Endothelial cell of umbilical vein (primary cell): ENCODE measurements around the gene PAK4. TPM values are rescaled to one million over a fixed set of nuclear protein-coding genes. Genes with fewer than 3 reads are reported as not detected.
"Not testable (repeated sequence)": the region's sequence is repeated elsewhere in the genome, so short reads cannot be mapped to it uniquely, and the experiment has no call there.

Experiments used
- BruUV-seq: library from RNA; stranded (reverse); fragments of 400-500 nt; replicated peaks from 2 replicates; lab custom pipeline; 2021; lab: Mats Ljungman, UMichigan
- CTCF ChIA-PET: fragments of 300-600, 350-600 bp; sonication (Branson Sonifier 250); formaldehyde crosslinking; loops from one replicate; lab custom pipeline; 2021; ENCODE audit warnings: antibody characterized with exemption, inconsistent platforms; lab: Charles Lee
- POLR2A ChIA-PET: fragments of 300-600, 350-600 bp; sonication (Branson Sonifier 250); formaldehyde crosslinking; loops from one replicate; lab custom pipeline; 2021; ENCODE audit warnings: antibody characterized with exemption, inconsistent platforms; lab: Charles Lee
- DNase-seq: peaks from one replicate; pipeline ENCODE4 v3.0.0-alpha.2; 2011; ENCODE audit warnings: low read depth, low spot score
- FAIRE-seq: peaks from 2 replicates; lab custom pipeline; 2011; peaks lifted over from hg19 to GRCh38; lab: Jason Lieb, UNC
- H2AFZ ChIP-seq: 2 replicates; pipeline ENCODE4 v1.6.0; 2012; ENCODE audit warnings: low read depth, low read length, control low read depth, inconsistent platforms
- H3K27ac ChIP-seq: 2 replicates; pipeline ENCODE4 v1.5.1; 2011; ENCODE audit warnings: low read depth, mild to moderate bottlenecking, control low read depth, low read length, moderate library complexity; ENCODE audit not compliant: insufficient read depth
- H3K27me3 ChIP-seq, 2 experiments: 2 replicates each; pipeline versions ENCODE4 v1.6.0 to v1.6.1; 2011; ENCODE audit warnings: low read length in 2 of 2, mixed read lengths in 1 of 2; ENCODE audit not compliant: control insufficient read depth in 2 of 2, insufficient read depth in 2 of 2
- H3K36me3 ChIP-seq, 2 experiments: 2 replicates in 1 of 2; 3 replicates in 1 of 2; pipeline ENCODE4 v1.5.1; 2011; ENCODE audit warnings: low read length in 2 of 2, mild to moderate bottlenecking in 1 of 2, moderate library complexity in 1 of 2; ENCODE audit not compliant: control insufficient read depth in 2 of 2, insufficient read depth in 2 of 2; ENCODE audit errors: extremely low read depth in 1 of 2
- H3K4me1 ChIP-seq: 3 replicates; pipeline ENCODE4 v1.5.1; 2011; ENCODE audit warnings: mild to moderate bottlenecking, low read length; ENCODE audit not compliant: control insufficient read depth, insufficient read depth; ENCODE audit errors: extremely low read depth
- H3K4me2 ChIP-seq: 2 replicates; pipeline ENCODE4 v1.6.1; 2011; ENCODE audit warnings: low read length, control low read depth, mixed read lengths; ENCODE audit not compliant: insufficient read depth
- H3K4me3 ChIP-seq, 3 experiments: fragments of 200-600 bp in 1 of 3; sonication (generic), shearing (Covaris generic) in 1 of 3; replicated peaks in 1 of 3; 2 replicates each; pipeline ENCODE4 v1.5.1; 2011 to 2016; ENCODE audit warnings: control low read depth in 3 of 3, low read length in 3 of 3, mild to moderate bottlenecking in 2 of 3, inconsistent platforms in 1 of 3, low read depth in 1 of 3, moderate library complexity in 1 of 3; ENCODE audit not compliant: insufficient read depth in 1 of 3
- H3K79me2 ChIP-seq: 2 replicates; pipeline ENCODE4 v1.6.0; 2012; ENCODE audit warnings: low read length, inconsistent platforms; ENCODE audit not compliant: control insufficient read depth, insufficient read depth
- H3K9ac ChIP-seq: replicated peaks from 2 replicates; pipeline ENCODE3; 2011; ENCODE audit warnings: low read length, control low read depth; ENCODE audit not compliant: insufficient read depth; ENCODE audit errors: extremely low read depth
- H3K9me1 ChIP-seq: replicated peaks from 3 replicates; pipeline ENCODE4 v1.6.0; 2011; ENCODE audit warnings: mild to moderate bottlenecking, low read length; ENCODE audit not compliant: control insufficient read depth, insufficient read depth; ENCODE audit errors: extremely low read depth
- H3K9me3 ChIP-seq: replicated peaks from 2 replicates; pipeline ENCODE4 v1.5.1; 2012; ENCODE audit warnings: low read length, inconsistent platforms; ENCODE audit not compliant: control insufficient read depth, insufficient read depth
- H4K20me1 ChIP-seq: replicated peaks from 2 replicates; pipeline ENCODE3; 2011; ENCODE audit warnings: mild to moderate bottlenecking, low read length; ENCODE audit not compliant: control insufficient read depth, insufficient read depth; ENCODE audit errors: extremely low read depth
- FOS ChIP-seq: IDR thresholded peaks from 2 replicates; pipeline ENCODE4 v1.6.1; 2011; ENCODE audit warnings: mild to moderate bottlenecking, low read length, moderate library complexity, borderline replicate concordance; ENCODE audit not compliant: insufficient read depth
- GATA2 ChIP-seq: IDR thresholded peaks from 2 replicates; pipeline ENCODE4 v1.7.0; 2011; ENCODE audit warnings: low read depth, mild to moderate bottlenecking, moderate library complexity, mixed read lengths, low read length; ENCODE audit not compliant: insufficient read length, insufficient read depth
- JUN ChIP-seq: IDR thresholded peaks from 2 replicates; pipeline ENCODE4 v1.6.1; 2011; ENCODE audit warnings: borderline replicate concordance, low read depth; ENCODE audit not compliant: insufficient read length, insufficient read depth
- POLR2A ChIP-seq: IDR thresholded peaks from 2 replicates; pipeline ENCODE4 v1.6.1; 2012; ENCODE audit warnings: low read depth, mild to moderate bottlenecking, control low read depth, low read length
- POLR2AphosphoS5 ChIP-seq: IDR thresholded peaks from 2 replicates; pipeline ENCODE4 v1.6.1; 2012; ENCODE audit warnings: low read depth, mild to moderate bottlenecking, control low read depth, low read length, moderate library complexity; ENCODE audit not compliant: insufficient read depth
- dilution Hi-C: fragments of 300-500 bp; cut with MboI; formaldehyde crosslinking; loops from one replicate; pipeline ENCODE4 v1.15.0; 2019; ENCODE audit warnings: low sequenced_read_pairs; ENCODE audit not compliant: extremely low pct_ligation_motif_present
- intact Hi-C: fragments of 100-400 bp; cut with micrococcal nuclease; formaldehyde crosslinking; loops from one replicate; pipeline ENCODE4 v1.10.0; 2022
- polyA plus RNA-seq, 4 experiments: library from polyadenylated mRNA; depleted of rRNA in 3 of 4; stranded (reverse) in 3 of 4; unstranded in 1 of 4; fragments of >200 nt; gene quantifications; 2 replicates each; pipeline versions ENCODE4 v1.2.1 to v1.2.3, GENCODE V29; 2011 to 2012; ENCODE audit warnings: missing spikeins in 1 of 4
- total RNA-seq: library from RNA; stranded (reverse); gene quantifications from 2 replicates; pipeline ENCODE4 v1.2.3, GENCODE V29; 2021
- TF ChIP-seq, protein P1 (sequence below), 2 donors: IDR thresholded peaks; 1 replicate in 1 of 2; 2 replicates in 1 of 2; pipeline ENCODE4 v1.5.1; 2011; ENCODE audit warnings: low read length in 2 of 2, mild to moderate bottlenecking in 2 of 2, moderate library complexity in 2 of 2, control low read depth in 1 of 2, inconsistent platforms in 1 of 2, low read depth in 1 of 2; ENCODE audit not compliant: insufficient read depth in 1 of 2; ENCODE audit errors: extremely low read depth in 1 of 2
- TF ChIP-seq, protein P2 (sequence below): IDR thresholded peaks from 2 replicates; pipeline ENCODE4 v1.6.1; 2011; ENCODE audit not compliant: insufficient read depth, insufficient read length

Gene PAK4
- total and polyA plus RNA-seq, 2 donors (not counting 3 experiments of a cell fraction or from before 2014, with no cell fraction given) = 39.8 to 55.4 TPM

DNA sequence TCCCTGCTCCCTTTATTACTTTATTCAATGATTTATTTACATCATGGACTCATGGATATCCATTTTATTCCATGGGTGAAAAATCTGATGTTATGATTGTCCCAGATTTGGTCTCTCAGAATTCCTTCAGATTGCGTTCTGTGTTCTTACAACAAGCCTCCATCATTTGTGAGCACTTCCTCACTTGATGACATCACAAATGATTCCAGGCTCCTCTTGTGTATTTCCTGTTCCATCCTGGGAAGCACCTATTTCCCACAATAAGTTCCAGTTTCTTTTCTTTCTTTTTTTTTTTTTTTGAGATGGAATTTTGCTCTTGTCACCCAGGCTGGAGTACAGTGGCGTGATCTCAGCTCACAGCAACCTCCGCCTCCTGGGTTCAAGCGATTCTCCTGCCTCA lies 34.7 kb upstream of the PAK4 start:
- TF ChIP-seq FOS = no peak
- TF ChIP-seq POLR2A = no peak
- TF ChIP-seq, protein P1, sequence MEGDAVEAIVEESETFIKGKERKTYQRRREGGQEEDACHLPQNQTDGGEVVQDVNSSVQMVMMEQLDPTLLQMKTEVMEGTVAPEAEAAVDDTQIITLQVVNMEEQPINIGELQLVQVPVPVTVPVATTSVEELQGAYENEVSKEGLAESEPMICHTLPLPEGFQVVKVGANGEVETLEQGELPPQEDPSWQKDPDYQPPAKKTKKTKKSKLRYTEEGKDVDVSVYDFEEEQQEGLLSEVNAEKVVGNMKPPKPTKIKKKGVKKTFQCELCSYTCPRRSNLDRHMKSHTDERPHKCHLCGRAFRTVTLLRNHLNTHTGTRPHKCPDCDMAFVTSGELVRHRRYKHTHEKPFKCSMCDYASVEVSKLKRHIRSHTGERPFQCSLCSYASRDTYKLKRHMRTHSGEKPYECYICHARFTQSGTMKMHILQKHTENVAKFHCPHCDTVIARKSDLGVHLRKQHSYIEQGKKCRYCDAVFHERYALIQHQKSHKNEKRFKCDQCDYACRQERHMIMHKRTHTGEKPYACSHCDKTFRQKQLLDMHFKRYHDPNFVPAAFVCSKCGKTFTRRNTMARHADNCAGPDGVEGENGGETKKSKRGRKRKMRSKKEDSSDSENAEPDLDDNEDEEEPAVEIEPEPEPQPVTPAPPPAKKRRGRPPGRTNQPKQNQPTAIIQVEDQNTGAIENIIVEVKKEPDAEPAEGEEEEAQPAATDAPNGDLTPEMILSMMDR (IDR thresholded peaks at IDR 0.05; ENCODE audit: extremely low read depth in 1 of 2, insufficient read depth in 1 of 2, low read depth in 1 of 2, low read length in 2 of 2) = no peak
- TF ChIP-seq, protein P2, sequence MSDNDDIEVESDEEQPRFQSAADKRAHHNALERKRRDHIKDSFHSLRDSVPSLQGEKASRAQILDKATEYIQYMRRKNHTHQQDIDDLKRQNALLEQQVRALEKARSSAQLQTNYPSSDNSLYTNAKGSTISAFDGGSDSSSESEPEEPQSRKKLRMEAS = no peak
- TF ChIP-seq GATA2 = no peak
- no peak for TF ChIP-seq JUN
- TF ChIP-seq POLR2AphosphoS5 = no peak
- FAIRE-seq (no peak), DNase-seq (no peak)
- BruUV-seq = no TSS peak
- dilution Hi-C loops (no loop called here), intact Hi-C loops (no loop called here)
- H3K4me2 ChIP-seq = no peak overlapping the region
- peaks cover 0 to 2% of the 10 kb centered on the region in 2 experiments for H3K27me3 ChIP-seq
- no peak overlapping the region for H3K27ac ChIP-seq
- no peaks in the 10 kb centered on the region for H3K9me1 ChIP-seq
- no peaks in the 10 kb centered on the region for H3K9me3 ChIP-seq
- CTCF ChIA-PET = interaction anchor here (0.8 to 2.2 kb wide), 3 partner anchors 19 to 40 kb away, joined by 3 to 6 read pairs (median 3); no protein-coding TSS in a partner anchor
- no peaks in the 10 kb centered on the region for H3K79me2 ChIP-seq
- H3K4me1 ChIP-seq = no peaks in the 10 kb centered on the region
- no peak overlapping the region for H2AFZ ChIP-seq
- H3K36me3 ChIP-seq = no peaks in the 10 kb centered on the region
- H4K20me1 ChIP-seq = no peaks in the 10 kb centered on the region
- no peak overlapping the region for H3K9ac ChIP-seq
- H3K4me3 ChIP-seq = no peak overlapping the region
- POLR2A ChIA-PET = no interaction called here

DNA sequence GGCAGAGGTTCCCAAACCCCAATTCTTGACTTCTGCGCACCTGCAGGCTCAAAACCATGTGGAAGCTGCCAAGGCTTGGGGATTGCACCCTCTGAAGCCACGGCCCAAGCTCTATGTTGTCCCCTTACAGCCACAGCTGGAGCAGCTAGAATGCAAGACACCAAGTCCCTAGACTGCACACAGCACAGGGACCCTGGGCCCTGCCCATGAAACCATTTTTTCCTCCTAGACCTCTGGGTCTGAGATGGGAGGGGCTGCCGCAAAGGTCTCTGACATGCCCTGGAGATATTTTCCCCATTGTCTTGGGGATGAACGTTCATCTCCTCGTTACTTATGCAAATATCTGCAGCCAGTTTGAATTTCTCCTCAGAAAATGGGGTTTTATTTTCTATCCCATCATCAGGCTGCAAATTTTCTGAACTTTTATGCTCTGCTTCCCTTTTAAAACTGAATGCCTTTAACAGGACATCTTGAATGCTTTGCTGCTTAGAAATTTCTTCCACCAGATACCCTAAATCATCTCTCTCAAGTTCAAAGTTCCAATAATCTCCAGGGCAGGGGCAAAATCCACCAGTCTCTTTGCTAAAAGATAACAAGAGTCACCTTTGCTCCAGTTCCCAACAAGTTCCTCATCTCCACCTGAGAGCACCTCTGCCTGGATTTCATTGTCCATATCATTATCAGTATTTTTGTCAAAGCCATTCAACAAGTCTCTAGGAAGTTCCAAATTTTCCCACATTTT lies 29.6 kb upstream of the PAK4 start:
- BruUV-seq, H2AFZ ChIP-seq, H3K9me3 ChIP-seq, H3K79me2 ChIP-seq, H3K4me1 ChIP-seq, H3K4me2 ChIP-seq, intact Hi-C loops, H3K36me3 ChIP-seq, FAIRE-seq, H3K9ac ChIP-seq, DNase-seq, H3K9me1 ChIP-seq, H3K27me3 ChIP-seq, H4K20me1 ChIP-seq, dilution Hi-C loops, H3K27ac ChIP-seq, H3K4me3 ChIP-seq, POLR2A ChIA-PET: not testable (repeated sequence)
- CTCF ChIA-PET = interaction anchor here (1.4 kb wide), 1 partner anchor 44 kb away, joined by 6 read pairs; no protein-coding TSS in a partner anchor
